Hepatocyte (in vitro differentiated cells): ENCODE results near the gene EVA1A. TPM values are rescaled to one million over a fixed set of nuclear protein-coding genes. Genes with fewer than 3 reads are reported as not detected.
A peak's percentile ranks its signal among the peaks of the same experiment; 100 is the strongest.

Source experiments
- DNase-seq: peaks from one replicate; pipeline ENCODE4 v3.0.0-alpha.2; 2016; ENCODE audit warnings: low spot score
- H2AFZ ChIP-seq: fragments of 200-600 bp; sonication (generic); 2 replicates; pipeline ENCODE4 v1.6.0; 2016; ENCODE audit warnings: antibody characterized with exemption, mild to moderate bottlenecking
- H3K27ac ChIP-seq: fragments of 200-600 bp; sonication (generic); 2 replicates; pipeline ENCODE4 v1.5.1; 2016; ENCODE audit warnings: mild to moderate bottlenecking
- H3K27me3 ChIP-seq: fragments of 200-600 bp; sonication (generic); 2 replicates; pipeline ENCODE4 v1.6.1; 2016
- H3K36me3 ChIP-seq: fragments of 200-600 bp; sonication (generic); replicated peaks from 2 replicates; pipeline ENCODE4 v1.5.1; 2016; ENCODE audit warnings: low read depth; ENCODE audit not compliant: insufficient read depth
- H3K4me1 ChIP-seq: fragments of 200-600 bp; sonication (generic); 2 replicates; pipeline ENCODE4 v1.5.1; 2016; ENCODE audit warnings: mild to moderate bottlenecking, moderate library complexity; ENCODE audit not compliant: insufficient read depth
- H3K4me2 ChIP-seq: fragments of 200-600 bp; sonication (generic); 2 replicates; pipeline ENCODE4 v1.6.0; 2016
- H3K4me3 ChIP-seq: fragments of 200-600 bp; sonication (generic); 2 replicates; pipeline ENCODE4 v1.5.1; 2016; ENCODE audit warnings: mild to moderate bottlenecking
- H3K79me2 ChIP-seq: fragments of 200-600 bp; sonication (generic); 2 replicates; pipeline ENCODE4 v1.6.0; 2017; ENCODE audit warnings: mild to moderate bottlenecking
- H3K9me2 ChIP-seq: fragments of 200-600 bp; sonication (generic); replicated peaks from 2 replicates; pipeline ENCODE4 v1.6.0; 2017; ENCODE audit warnings: mild to moderate bottlenecking; ENCODE audit not compliant: insufficient read depth
- H3K9me3 ChIP-seq: fragments of 200-600 bp; sonication (generic); 2 replicates; pipeline ENCODE4 v1.5.1; 2016; ENCODE audit warnings: low read depth, mild to moderate bottlenecking
- H4K20me1 ChIP-seq: fragments of 200-600 bp; sonication (generic); 2 replicates; pipeline ENCODE4 v1.6.0; 2016; ENCODE audit warnings: mild to moderate bottlenecking; ENCODE audit not compliant: insufficient read depth, poor library complexity, severe bottlenecking
- CTCF ChIP-seq: fragments of 200-600 bp; sonication (generic); IDR thresholded peaks from 2 replicates; pipeline ENCODE4 v1.5.1; 2016; ENCODE audit warnings: antibody characterized with exemption, mild to moderate bottlenecking; ENCODE audit not compliant: poor library complexity
- EZH2 ChIP-seq: fragments of 200-600 bp; sonication (generic); IDR thresholded peaks from 2 replicates; pipeline ENCODE4 v1.6.1; 2016; ENCODE audit warnings: antibody characterized with exemption, mild to moderate bottlenecking, borderline replicate concordance
- EZH2phosphoT487 ChIP-seq: fragments of 200-600 bp; sonication (generic); IDR thresholded peaks from one replicate; pipeline ENCODE4 v1.6.1; 2018; ENCODE audit warnings: antibody characterized with exemption, mild to moderate bottlenecking, low read depth, moderate library complexity; ENCODE audit not compliant: unreplicated experiment, severe bottlenecking
- WGBS: methylation state at CpG from one replicate; pipeline ENCODE4 v1.1.6; 2016; ENCODE audit warnings: low lambda C conversion rate; ENCODE audit errors: missing lambda C conversion rate; 5-methylcytosine and 5-hydroxymethylcytosine counted together
- polyA plus RNA-seq: library from polyadenylated mRNA; unstranded; fragments of >200 nt; fragmentation: Nextera tagmentation; extraction: Ambion mirVana; gene quantifications from 2 replicates; pipeline ENCODE4 v1.2.1, GENCODE V29; 2016
- total RNA-seq: library from RNA; depleted of rRNA; stranded (reverse); fragments of >200 nt; gene quantifications from 2 replicates; pipeline ENCODE4 v1.2.3, GENCODE V29; 2014

The EVA1A gene
- total and polyA plus RNA-seq, 2 experiments from 2014 or later = 15.3 to 30.8 TPM

- Histone ChIP-seq H3K4me1 (peaks cover 19% of the 10 kb centered on the region), H3K9me2 (no peaks in the 10 kb centered on the region), H3K27me3 (no peaks in the 10 kb centered on the region), H2AFZ (no peak overlapping the region), H3K79me2 (no peaks in the 10 kb centered on the region), H3K4me2 (no peak overlapping the region), H4K20me1 (no peaks in the 10 kb centered on the region), H3K4me3 (no peak overlapping the region), H3K27ac (no peak overlapping the region), H3K36me3 (no peaks in the 10 kb centered on the region), H3K9me3 (no peaks in the 10 kb centered on the region)
- TF ChIP-seq EZH2 (no peak), CTCF (no peak), EZH2phosphoT487 (no peak)
- DNase-seq = no peak
- WGBS = 87% methylated on average over 8 of the region's 8 CpGs
These were observed 46.1 kb upstream of the EVA1A start for GRCh38 chr2:75606761-75607399.

- Histone ChIP-seq H3K27ac (no peak overlapping the region), H2AFZ (no peak overlapping the region), H4K20me1 (no peaks in the 10 kb centered on the region), H3K27me3 (no peaks in the 10 kb centered on the region), H3K9me3 (no peaks in the 10 kb centered on the region), H3K79me2 (no peaks in the 10 kb centered on the region), H3K4me2 (no peak overlapping the region), H3K36me3 (no peaks in the 10 kb centered on the region), H3K4me1 (peaks cover 19% of the 10 kb centered on the region), H3K4me3 (no peak overlapping the region), H3K9me2 (no peaks in the 10 kb centered on the region)
- 67% methylated on average over 6 of the region's 6 CpGs for WGBS
- DNase-seq = peak; percentile 45
- no peak for TF ChIP-seq EZH2
- TF ChIP-seq CTCF = peak; percentile 15
These were observed 45.2 kb upstream of the EVA1A start for GRCh38 chr2:75605770-75606529.

GRCh38 chr2:75604484-75604883 lies 43.7 kb upstream of the EVA1A start:
- Histone ChIP-seq H3K4me1 (peaks cover 19% of the 10 kb centered on the region), H3K9me2 (no peaks in the 10 kb centered on the region), H3K4me2 (no peak overlapping the region), H3K9me3 (no peaks in the 10 kb centered on the region), H3K79me2 (no peaks in the 10 kb centered on the region), H2AFZ (no peak overlapping the region), H3K4me3 (no peak overlapping the region), H3K36me3 (no peaks in the 10 kb centered on the region), H3K27ac (no peak overlapping the region), H3K27me3 (no peaks in the 10 kb centered on the region), H4K20me1 (no peaks in the 10 kb centered on the region)
- TF ChIP-seq CTCF (no peak), EZH2phosphoT487 (no peak), EZH2 (no peak)
- 89% methylated on average over 4 of the region's 4 CpGs for WGBS
- no peak for DNase-seq
